Right atrium auricular region (tissue), 2 donors: ENCODE results near the gene PPWD1. TPM values are rescaled to one million over a fixed set of nuclear protein-coding genes. Genes with fewer than 3 reads are reported as not detected.
A peak's percentile ranks its signal among the peaks of the same experiment; 100 is the strongest.

Source experiments
- DNase-seq: peaks from one replicate; pipeline ENCODE4 v3.0.0-alpha.2; 2019; ENCODE audit warnings: low spot score
- H3K27ac ChIP-seq, 2 donors: fragments of 200-600 bp; sonication (generic); 1 replicate in 1 of 2; 2 replicates in 1 of 2; pipeline ENCODE4 v1.5.1; 2016 to 2019
- H3K27me3 ChIP-seq, 2 donors: fragments of 200-600 bp; sonication (generic); one replicate each; pipeline versions ENCODE4 v1.5.1 to v1.6.0; 2017 to 2019
- H3K36me3 ChIP-seq: fragments of 200-600 bp; sonication (generic); one replicate; pipeline ENCODE4 v1.5.1; 2016
- H3K4me1 ChIP-seq, 2 donors: fragments of 200-600 bp; sonication (generic); one replicate each; pipeline versions ENCODE4 v1.5.1 to v1.6.0; 2017 to 2019
- H3K4me3 ChIP-seq, 2 donors: fragments of 200-600 bp; sonication (generic); 1 replicate in 1 of 2; 2 replicates in 1 of 2; pipeline ENCODE4 v1.5.1; 2017 to 2019; ENCODE audit warnings: mild to moderate bottlenecking in 1 of 2, moderate library complexity in 1 of 2
- H3K9me3 ChIP-seq, 2 donors: fragments of 200-600 bp; sonication (generic); one replicate each; pipeline ENCODE4 v1.5.1; 2019
- CTCF ChIP-seq, 2 donors: fragments of 200-600 bp; sonication (generic); IDR thresholded peaks; one replicate each; pipeline ENCODE4 v1.5.1; 2019; ENCODE audit warnings: antibody characterized with exemption in 2 of 2
- total RNA-seq, 2 donors: library from RNA; depleted of rRNA; stranded (reverse); fragments of >200 nt; gene quantifications; one replicate each; pipeline ENCODE4 v1.1.0, GENCODE V29; 2016

Gene PPWD1
- total RNA-seq, 2 donors from 2014 or later, result 15.1 to 18.7 TPM

GRCh38 chr5:65624571-65625555 lies 61.8 kb downstream of the PPWD1 start, which contains the start of the genes SHLD3 and TRAPPC13:
Gene SHLD3, plus strand, starts transcription at chr5:65625027. Its CDS starts 4,561 bp downstream, at chr5:65629588.
Gene TRAPPC13, plus strand, starts transcription at chr5:65625027. Its CDS starts 34 bp downstream, at chr5:65625061.
- Histone ChIP-seq H3K36me3 (peaks cover 5% of the 10 kb centered on the region), H3K27me3 (no peaks in the 10 kb centered on the region), H3K4me1 (peaks cover 0 to 34% of the 10 kb centered on the region in 2 donors), H3K4me3 (peak within 1 kb of the TSS; percentile 72 to 98), H3K9me3 (no peaks in the 10 kb centered on the region), H3K27ac (peak within 1 kb of the TSS; percentile 73 to 82)
- TF ChIP-seq CTCF (IDR thresholded peaks at IDR 0.05), result peak in 1 of 2 donors; percentile 25
- peak; percentile 81 for DNase-seq

GRCh38 chr5:65625743-65626142 lies 62.6 kb downstream of the PPWD1 start:
- H3K4me1 ChIP-seq, result peaks cover 0 to 34% of the 10 kb centered on the region in 2 donors
- DNase-seq, result no peak
- peak overlapping the region; percentile 72 to 98 for H3K4me3 ChIP-seq
- H3K27me3 ChIP-seq, result no peaks in the 10 kb centered on the region
- H3K36me3 ChIP-seq, result peaks cover 8% of the 10 kb centered on the region
- H3K27ac ChIP-seq, result no peak overlapping the region
- H3K9me3 ChIP-seq, result no peaks in the 10 kb centered on the region
- TF ChIP-seq CTCF (IDR thresholded peaks at IDR 0.05), result no peak

- Histone ChIP-seq H3K27me3 (no peaks in the 10 kb centered on the region), H3K4me1 (peaks cover 0 to 4% of the 10 kb centered on the region in 2 donors), H3K4me3 (no peak overlapping the region), H3K27ac (no peak overlapping the region), H3K36me3 (peaks cover 17% of the 10 kb centered on the region), H3K9me3 (no peaks in the 10 kb centered on the region)
- no peak for DNase-seq
- TF ChIP-seq CTCF (IDR thresholded peaks at IDR 0.05), result no peak
Measured at GRCh38 chr5:65630981-65631380, 67.9 kb downstream of the PPWD1 start.

Other genes starting within 250 kb of the PPWD1 start
- gene ADAMTS6, start 81.4 kb upstream of the PPWD1 start, total RNA-seq, result 1 to 10 TPM in 1 of 2 donors, under 1 TPM in 1; 0.74 to 2.2 TPM
- gene CENPK, start 128 bp upstream of the PPWD1 start, total RNA-seq, result not detected
- gene TRIM23, start 61.0 kb downstream of the PPWD1 start, total RNA-seq, result 10 to 100 TPM in 1 of 2 donors, 1 to 10 TPM in 1; 9.6 to 11.8 TPM
- gene SHLD3, start 61.7 kb downstream of the PPWD1 start, total RNA-seq, result 1 to 10 TPM; 1.5 to 2.4 TPM
- 10 to 100 TPM; 11.7 to 18.9 TPM for gene TRAPPC13, start 61.7 kb downstream of the PPWD1 start, total RNA-seq
- 1 to 10 TPM; 6.8 to 6.9 TPM for gene SGTB, start 158.8 kb downstream of the PPWD1 start, total RNA-seq
- 1 to 10 TPM; 5.9 to 7.2 TPM for gene NLN, start 158.9 kb downstream of the PPWD1 start, total RNA-seq